GM10248 (cell line): Measurements from ENCODE around the gene PXYLP1.

Source experiments
- CTCF ChIA-PET: fragments of 300-600 bp; sonication (Branson Sonifier 250); formaldehyde crosslinking; extraction: SDS; loops from one replicate; lab custom pipeline; 2021; ENCODE audit warnings: antibody characterized with exemption; lab: Yijun Ruan, JAX
- POLR2A ChIA-PET: fragments of 350-650 bp; sonication (Branson Sonifier 250); formaldehyde crosslinking; extraction: SDS; loops from one replicate; lab custom pipeline; 2020; ENCODE audit warnings: antibody characterized with exemption; lab: Yijun Ruan, JAX
- DNase-seq: peaks from one replicate; pipeline ENCODE4 v3.0.0; 2012; ENCODE audit errors: extremely low spot score
- TF ChIP-seq, protein P1 (sequence below): IDR thresholded peaks from 2 replicates; pipeline ENCODE4 v1.5.1; 2012; ENCODE audit warnings: mild to moderate bottlenecking, low read depth; ENCODE audit errors: extremely low read depth, missing control alignments, control extremely low read depth

Gene PXYLP1

DNA sequence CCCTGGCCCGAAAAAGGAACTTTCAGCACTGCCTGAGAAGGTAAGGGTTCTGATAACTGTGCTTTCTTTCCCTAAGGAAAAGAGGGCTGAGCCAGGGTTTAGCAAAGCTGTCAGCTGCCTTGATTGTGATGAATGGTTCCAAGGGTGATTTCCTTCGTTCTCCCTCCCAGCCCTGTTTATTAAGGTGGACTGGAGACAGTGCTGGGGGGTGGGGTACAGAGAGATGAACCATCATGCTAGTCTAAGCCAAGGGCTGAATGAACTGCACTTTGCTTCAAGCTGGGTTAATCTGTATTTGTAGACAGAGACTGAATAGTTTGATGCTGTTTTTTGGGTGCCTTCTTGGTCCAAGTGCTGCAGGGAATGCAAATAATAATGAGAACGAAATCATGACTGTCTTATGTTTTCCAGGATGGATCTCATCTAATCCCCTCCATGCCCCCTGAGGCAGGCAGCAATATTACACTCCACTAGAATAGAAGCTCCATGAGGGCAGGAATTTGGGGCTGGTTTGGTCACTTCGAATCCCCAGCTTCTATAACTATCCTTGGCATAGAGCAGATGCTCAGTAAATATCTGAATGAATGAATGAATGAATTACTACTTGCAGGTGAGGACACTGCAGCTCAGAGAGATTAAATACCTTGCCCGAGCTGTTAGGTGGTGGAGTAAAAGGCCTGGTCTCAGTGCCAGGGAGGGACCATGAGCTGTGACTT, 10.9 kb downstream of the PXYLP1 start:
- CTCF ChIA-PET, result interaction anchor here (1.0 to 4.9 kb wide), 7 partner anchors 8 to 62 kb away, joined by 3 to 35 read pairs (median 4); partner anchors contain the start of gene PXYLP1
- TF ChIP-seq, protein P1, sequence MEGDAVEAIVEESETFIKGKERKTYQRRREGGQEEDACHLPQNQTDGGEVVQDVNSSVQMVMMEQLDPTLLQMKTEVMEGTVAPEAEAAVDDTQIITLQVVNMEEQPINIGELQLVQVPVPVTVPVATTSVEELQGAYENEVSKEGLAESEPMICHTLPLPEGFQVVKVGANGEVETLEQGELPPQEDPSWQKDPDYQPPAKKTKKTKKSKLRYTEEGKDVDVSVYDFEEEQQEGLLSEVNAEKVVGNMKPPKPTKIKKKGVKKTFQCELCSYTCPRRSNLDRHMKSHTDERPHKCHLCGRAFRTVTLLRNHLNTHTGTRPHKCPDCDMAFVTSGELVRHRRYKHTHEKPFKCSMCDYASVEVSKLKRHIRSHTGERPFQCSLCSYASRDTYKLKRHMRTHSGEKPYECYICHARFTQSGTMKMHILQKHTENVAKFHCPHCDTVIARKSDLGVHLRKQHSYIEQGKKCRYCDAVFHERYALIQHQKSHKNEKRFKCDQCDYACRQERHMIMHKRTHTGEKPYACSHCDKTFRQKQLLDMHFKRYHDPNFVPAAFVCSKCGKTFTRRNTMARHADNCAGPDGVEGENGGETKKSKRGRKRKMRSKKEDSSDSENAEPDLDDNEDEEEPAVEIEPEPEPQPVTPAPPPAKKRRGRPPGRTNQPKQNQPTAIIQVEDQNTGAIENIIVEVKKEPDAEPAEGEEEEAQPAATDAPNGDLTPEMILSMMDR, result no peak
- POLR2A ChIA-PET, result no interaction called here
- no peak for DNase-seq

DNA sequence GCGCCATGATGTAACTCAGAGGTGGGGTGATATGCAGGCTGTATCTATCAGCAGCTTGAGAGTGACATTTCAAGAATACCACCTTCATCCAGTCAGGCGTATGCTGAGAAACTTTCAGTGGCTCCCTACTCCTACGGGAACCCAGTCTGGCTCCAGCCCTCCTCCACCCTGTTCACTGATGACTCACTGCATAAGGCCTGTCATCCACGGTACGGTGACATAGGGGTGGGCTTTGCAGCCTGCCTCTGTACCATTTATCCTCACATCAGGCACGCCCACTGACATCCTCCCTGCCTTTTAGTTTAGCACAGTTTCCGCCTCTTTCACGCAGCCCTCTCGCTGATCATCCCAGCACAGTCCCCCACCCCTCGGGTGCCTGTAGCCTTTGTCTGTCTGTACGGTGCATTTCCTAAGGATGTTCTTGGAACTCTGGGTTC, 11.7 kb downstream of the PXYLP1 start:
- TF ChIP-seq, protein P1, result no peak
- no peak for DNase-seq
- POLR2A ChIA-PET, result no interaction called here
- CTCF ChIA-PET, result interaction anchor here (1.0 to 4.9 kb wide), 5 partner anchors 9 to 23 kb away, joined by 4 to 35 read pairs (median 5); partner anchors contain the start of gene PXYLP1

DNA sequence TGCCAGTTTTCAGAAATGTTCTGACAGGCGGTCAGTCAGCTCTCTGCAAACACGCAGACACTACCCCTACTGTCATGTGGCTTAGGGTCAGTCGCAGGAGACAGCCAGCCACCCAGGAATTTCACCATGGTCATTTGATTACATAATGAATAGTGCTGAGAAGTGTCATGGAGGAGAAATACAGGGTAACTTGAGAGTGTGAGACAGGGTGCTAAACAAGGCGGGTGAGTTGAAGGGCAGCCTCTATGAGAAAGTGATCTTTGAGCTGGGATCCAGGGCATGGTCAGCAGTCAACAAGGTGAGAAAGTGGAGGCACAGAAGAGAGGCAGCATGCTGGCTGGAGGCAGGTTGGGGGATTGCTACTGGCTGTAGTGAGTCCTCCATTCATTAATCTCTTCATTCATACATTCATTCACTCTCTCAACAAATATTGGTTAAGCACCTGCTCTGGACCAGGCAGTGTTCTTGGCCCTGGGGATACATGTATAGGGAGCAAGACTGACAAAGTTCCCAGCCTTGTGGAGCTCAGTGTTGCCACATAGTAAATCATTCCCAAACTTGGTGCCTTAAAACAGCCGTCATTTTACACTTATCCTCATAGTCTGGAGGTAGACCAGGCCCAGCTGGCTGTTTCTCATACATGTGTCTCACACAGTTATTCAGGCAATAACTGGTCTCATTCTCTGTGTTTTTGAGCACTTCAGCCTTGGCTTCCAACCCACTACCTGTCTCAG, 14.8 kb downstream of the PXYLP1 start:
- TF ChIP-seq, protein P1, result no peak
- CTCF ChIA-PET, result interaction anchor here (1.1 to 5.9 kb wide), 3 partner anchors 9 to 208 kb away, joined by 3 to 57 read pairs (median 13); partner anchors contain the start of gene PXYLP1
- DNase-seq, result no peak
- POLR2A ChIA-PET, result no interaction called here

DNA sequence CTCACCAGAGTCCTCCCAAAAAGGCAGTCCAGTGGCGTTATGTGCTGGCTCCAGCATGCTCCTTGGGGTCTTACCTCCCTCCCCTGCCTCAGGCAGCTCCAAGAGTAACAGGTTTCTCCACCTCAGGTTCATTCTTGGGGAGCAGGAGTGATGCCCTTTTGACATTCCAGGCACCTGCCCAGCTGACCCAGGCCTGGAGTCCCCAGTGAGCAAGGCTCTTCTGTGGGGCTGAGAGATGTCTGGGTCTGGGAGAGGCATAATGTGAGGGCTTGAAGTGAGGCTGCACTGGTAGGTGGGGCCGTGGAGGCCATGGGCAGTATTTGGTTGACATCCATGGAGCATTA, 15.3 kb downstream of the PXYLP1 start:
- ChIA-PET CTCF (interaction anchor here (1.1 to 5.9 kb wide), 3 partner anchors 8 to 208 kb away, joined by 3 to 57 read pairs (median 13); partner anchors contain the start of gene PXYLP1), POLR2A (no interaction called here)
- TF ChIP-seq, protein P1, result no peak
- DNase-seq, result no peak

DNA sequence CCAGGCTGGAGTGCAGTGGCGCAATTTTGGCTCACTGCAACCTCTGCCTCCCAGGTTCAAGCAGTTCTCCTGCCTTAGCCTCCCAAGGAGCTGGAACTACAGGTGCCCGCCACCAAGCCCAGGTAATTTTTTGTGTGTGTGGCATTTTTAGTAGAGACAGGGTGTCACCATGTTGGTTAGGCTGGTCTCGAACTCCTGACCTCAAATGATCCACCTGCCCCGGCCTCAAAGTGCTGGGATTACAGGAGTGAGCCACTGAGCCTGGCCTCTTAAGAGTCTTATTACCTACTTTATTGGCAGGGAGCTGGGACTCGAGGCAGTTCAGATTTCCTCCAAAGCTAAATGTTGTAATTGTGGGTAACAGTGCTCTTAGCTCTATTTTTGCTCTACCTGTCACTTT, 16.4 kb downstream of the PXYLP1 start:
- TF ChIP-seq, protein P1, result no peak
- CTCF ChIA-PET, result interaction anchor here (1.4 to 5.9 kb wide), 2 partner anchors 9 to 14 kb away, joined by 4 to 57 read pairs; partner anchors contain the start of gene PXYLP1
- POLR2A ChIA-PET, result no interaction called here
- DNase-seq, result no peak

DNA sequence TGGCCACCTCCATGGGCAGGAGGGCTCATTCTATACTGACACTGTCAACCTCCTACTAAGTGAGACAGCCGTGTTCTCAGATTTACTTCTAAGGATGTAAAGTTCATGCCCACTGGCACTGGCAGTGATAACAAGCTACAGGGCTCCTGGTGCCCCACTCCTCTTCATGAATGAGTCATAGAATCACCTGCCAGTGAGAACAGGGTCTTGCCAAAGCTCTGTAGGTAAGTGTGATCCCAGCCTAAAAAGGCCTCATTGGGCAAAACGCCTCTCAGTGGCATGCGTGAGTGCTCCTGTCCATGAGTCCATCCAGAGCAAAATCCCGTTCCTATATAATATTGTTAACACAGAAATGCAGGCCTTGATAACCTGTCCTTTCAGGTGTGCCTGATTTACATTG, 17.4 kb downstream of the PXYLP1 start:
- POLR2A ChIA-PET, result no interaction called here
- no peak for DNase-seq
- CTCF ChIA-PET, result interaction anchor here (1.1 to 5.9 kb wide), 3 partner anchors 9 to 15 kb away, joined by 3 to 57 read pairs (median 4); partner anchors contain the start of gene PXYLP1
- TF ChIP-seq, protein P1, result no peak
